ENCODE data around the gene EFCAB11.

- TF ChIP-seq CTCF (IDR thresholded peaks at IDR 0.05): no peak
- TF ChIP-seq POLR2A (IDR thresholded peaks at IDR 0.05): no peak
Measured at GRCh38 chr14:89836830-89837469, 117.6 kb downstream of the EFCAB11 start.
